Spleen (tissue), 11 donors: ENCODE measurements around the gene SPC25. TPM values are rescaled to one million over a fixed set of nuclear protein-coding genes. Genes with fewer than 3 reads are reported as not detected.

Experiments used
- DNase-seq: peaks from one replicate; pipeline ENCODE4 v3.0.0-alpha.2; 2020
- H3K27ac ChIP-seq, 8 donors: fragments of 200-600 bp; sonication (generic) in 7 of 8; 1 replicate in 4 of 8; 2 replicates in 4 of 8; pipeline versions ENCODE4 v1.5.0 to v1.8.0; 2016 to 2021; ENCODE audit warnings: inconsistent platforms in 4 of 8, mild to moderate bottlenecking in 4 of 8, moderate library complexity in 1 of 8
- H3K27me3 ChIP-seq, 7 donors: fragments of 200-600 bp; sonication (generic) in 6 of 7; replicated peaks in 1 of 7; 1 replicate in 4 of 7; 2 replicates in 3 of 7; pipeline versions ENCODE4 v1.5.0 to v1.8.0; 2016 to 2021; ENCODE audit warnings: inconsistent platforms in 3 of 7, mild to moderate bottlenecking in 1 of 7
- H3K36me3 ChIP-seq, 6 donors: fragments of 200-600 bp; sonication (generic) in 5 of 6; 1 replicate in 4 of 6; 2 replicates in 2 of 6; pipeline versions ENCODE4 v1.5.0 to v1.8.0; 2016 to 2021; ENCODE audit warnings: inconsistent platforms in 2 of 6
- H3K4me1 ChIP-seq, 6 donors: fragments of 200-600 bp; sonication (generic) in 5 of 6; 1 replicate in 3 of 6; 2 replicates in 3 of 6; pipeline versions ENCODE4 v1.5.0 to v1.8.0; 2016 to 2021; ENCODE audit warnings: inconsistent platforms in 3 of 6
- H3K4me3 ChIP-seq, 8 donors: fragments of 200-600 bp; sonication (generic) in 7 of 8; 1 replicate in 4 of 8; 2 replicates in 4 of 8; pipeline versions ENCODE4 v1.5.0 to v1.8.0; 2016 to 2021; ENCODE audit warnings: inconsistent platforms in 4 of 8, mild to moderate bottlenecking in 4 of 8, moderate library complexity in 2 of 8
- H3K9me3 ChIP-seq, 8 donors: fragments of 200-600 bp; sonication (generic) in 7 of 8; 1 replicate in 4 of 8; 2 replicates in 4 of 8; pipeline versions ENCODE4 v1.5.0 to v1.8.0; 2016 to 2021; ENCODE audit warnings: inconsistent platforms in 4 of 8
- POLR2A ChIP-seq, 3 donors: fragments of 450-650 bp; IDR thresholded peaks; one replicate each; pipeline ENCODE4 v1.5.1; 2017; ENCODE audit warnings: antibody characterized with exemption in 3 of 3, mild to moderate bottlenecking in 1 of 3
- POLR2AphosphoS5 ChIP-seq, 3 donors: sonication (generic); formaldehyde crosslinking; IDR thresholded peaks; one replicate each; pipeline ENCODE4 v1.5.1; 2017; ENCODE audit warnings: antibody characterized with exemption in 3 of 3
- WGBS, 5 donors: extraction: QIAGEN DNeasy Blood & Tissue Kit in 3 of 5; methylation state at CpG; one replicate each; pipeline versions ENCODE4 v1.1.5 to v1.1.7; 2013 to 2018; 5-methylcytosine and 5-hydroxymethylcytosine counted together
- intact Hi-C: fragments of 100-400 bp; cut with DNase I; formaldehyde crosslinking; loops from one replicate; pipeline ENCODE4 v1.15.0; 2023; ENCODE audit warnings: low total_unique reads
- polyA plus RNA-seq, 3 donors: library from polyadenylated mRNA; stranded (reverse); fragments of 200-250 nt; gene quantifications; one replicate each; pipeline ENCODE4 v1.2.1, GENCODE V29; 2013
- total RNA-seq, 7 donors: library from RNA; depleted of rRNA in 3 of 7; stranded (reverse); fragments of >200 nt in 3 of 7; fragmentation: NEBNext Ultra II Directional in 4 of 7; extraction: Animal tissue kit (Norgen Biotek cat#: 25700) in 4 of 7; gene quantifications; one replicate each; pipeline versions ENCODE4 v1.1.0 to v1.2.1, GENCODE V29; 2016 to 2021
- TF ChIP-seq, protein P1 (sequence below), 11 experiments: fragments of 200-600 bp in 7 of 11; fragments of 450-650 bp in 4 of 11; sonication (generic) in 4 of 11; IDR thresholded peaks in 8 of 11; conservative IDR thresholded peaks in 3 of 11; 1 replicate in 7 of 11; 2 replicates in 4 of 11; pipeline versions ENCODE4 v1.4.0 to v1.8.0; 2016 to 2021; ENCODE audit warnings: antibody characterized with exemption in 11 of 11, inconsistent platforms in 4 of 11, mild to moderate bottlenecking in 1 of 11
- donor health status: healthy with polysubstance abuse.
- donor health status: DM: no; HTN: no; CAD: no; lungs with moderate emphysema.
- donor health status: DM: no; HTN: no; CAD: no.
- donor health status: Bipolar disorder and iron deficiency.
- donor health status: healthy.
- donor health status: DM: no; HTN: no; CAD: no.
- donor health status: DM: yes; HTN: yes; CAD: no.

The SPC25 gene
- total and polyA plus RNA-seq, 10 donors, result 0.25 to 4.2 (median 2.1) TPM; not detected in 1

DNA sequence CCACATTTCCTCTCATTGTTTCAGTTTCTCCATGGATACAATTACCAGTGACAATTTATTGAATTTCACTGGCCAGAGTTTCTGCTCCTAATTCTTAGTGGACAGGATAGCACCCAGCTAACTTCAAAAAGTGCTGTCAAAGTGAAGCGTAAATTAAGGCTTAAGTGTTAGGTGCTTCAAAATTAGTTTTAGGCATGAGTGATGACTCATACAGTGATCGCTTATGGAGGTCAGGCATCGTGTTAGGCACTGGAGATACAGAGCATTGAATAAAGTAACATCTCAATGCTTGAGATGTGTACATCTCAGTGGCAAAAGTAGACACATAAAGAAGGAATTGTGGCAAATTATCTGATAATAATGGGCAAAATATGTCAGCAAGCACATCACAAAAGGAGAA, 47.0 kb downstream of the SPC25 start:
- Histone ChIP-seq H3K27ac (no peak overlapping the region), H3K36me3 (no peaks in the 10 kb centered on the region), H3K4me3 (no peak overlapping the region), H3K9me3 (no peaks in the 10 kb centered on the region), H3K4me1 (no peaks in the 10 kb centered on the region), H3K27me3 (no peaks in the 10 kb centered on the region)
- WGBS, 5 donors, result 87 to 92% (median 90%) methylated on average over 3 of the region's 3 CpGs
- intact Hi-C loops, result no loop called here
- TF ChIP-seq, protein P1, sequence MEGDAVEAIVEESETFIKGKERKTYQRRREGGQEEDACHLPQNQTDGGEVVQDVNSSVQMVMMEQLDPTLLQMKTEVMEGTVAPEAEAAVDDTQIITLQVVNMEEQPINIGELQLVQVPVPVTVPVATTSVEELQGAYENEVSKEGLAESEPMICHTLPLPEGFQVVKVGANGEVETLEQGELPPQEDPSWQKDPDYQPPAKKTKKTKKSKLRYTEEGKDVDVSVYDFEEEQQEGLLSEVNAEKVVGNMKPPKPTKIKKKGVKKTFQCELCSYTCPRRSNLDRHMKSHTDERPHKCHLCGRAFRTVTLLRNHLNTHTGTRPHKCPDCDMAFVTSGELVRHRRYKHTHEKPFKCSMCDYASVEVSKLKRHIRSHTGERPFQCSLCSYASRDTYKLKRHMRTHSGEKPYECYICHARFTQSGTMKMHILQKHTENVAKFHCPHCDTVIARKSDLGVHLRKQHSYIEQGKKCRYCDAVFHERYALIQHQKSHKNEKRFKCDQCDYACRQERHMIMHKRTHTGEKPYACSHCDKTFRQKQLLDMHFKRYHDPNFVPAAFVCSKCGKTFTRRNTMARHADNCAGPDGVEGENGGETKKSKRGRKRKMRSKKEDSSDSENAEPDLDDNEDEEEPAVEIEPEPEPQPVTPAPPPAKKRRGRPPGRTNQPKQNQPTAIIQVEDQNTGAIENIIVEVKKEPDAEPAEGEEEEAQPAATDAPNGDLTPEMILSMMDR (IDR thresholded peaks at IDR 0.05 in 8 of 11, conservative IDR thresholded peaks at IDR 0.05 in 3 of 11), result no peak
- TF ChIP-seq POLR2A (IDR thresholded peaks at IDR 0.05) (no peak), POLR2AphosphoS5 (IDR thresholded peaks at IDR 0.05) (no peak)
- DNase-seq, result no peak

DNA sequence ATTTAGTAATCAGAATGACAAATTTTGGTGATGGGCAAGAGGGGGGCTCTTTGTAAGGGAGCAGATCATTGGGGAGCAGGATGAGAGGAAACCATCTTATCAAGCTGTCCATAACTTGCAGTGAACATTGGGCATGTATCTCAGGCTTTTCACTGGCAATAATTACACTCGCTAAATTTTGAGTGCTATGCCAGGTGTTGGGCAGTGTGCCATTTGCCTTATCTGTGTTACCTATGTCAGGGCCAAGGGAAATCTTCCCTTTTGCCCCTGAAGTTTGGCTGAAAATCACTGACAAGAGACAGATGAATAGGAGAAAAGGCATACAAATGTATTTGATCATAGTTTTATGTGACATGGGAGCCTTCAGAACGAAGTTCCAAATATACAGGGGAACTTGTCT, 48.8 kb downstream of the SPC25 start:
- 73 to 88% (median 80%) methylated on average over 2 of the region's 2 CpGs for WGBS, 5 donors
- H3K27me3 ChIP-seq, result no peaks in the 10 kb centered on the region
- TF ChIP-seq, protein P1 (IDR thresholded peaks at IDR 0.05 in 8 of 11, conservative IDR thresholded peaks at IDR 0.05 in 3 of 11), result no peak
- TF ChIP-seq POLR2A (IDR thresholded peaks at IDR 0.05) (no peak), POLR2AphosphoS5 (IDR thresholded peaks at IDR 0.05) (no peak)

DNA sequence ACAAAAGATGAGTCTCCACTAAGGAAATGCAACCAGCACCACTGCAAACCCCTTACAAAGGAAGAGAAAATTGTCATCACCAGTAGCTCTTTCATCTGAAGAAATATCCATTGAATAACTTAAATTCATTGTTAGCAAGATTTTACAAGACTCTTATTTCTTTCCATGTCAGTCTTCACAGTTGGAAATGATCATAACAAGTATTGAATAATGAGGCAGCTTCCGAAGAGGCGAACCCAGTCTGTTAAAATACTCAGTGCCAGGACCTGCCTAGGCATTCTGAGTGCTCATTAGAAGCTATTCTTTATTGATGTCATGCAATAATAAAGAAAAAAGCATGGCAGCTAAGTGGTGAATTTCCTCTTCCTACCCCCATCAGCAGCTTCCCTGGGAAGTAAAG, 54.3 kb downstream of the SPC25 start:
- no peak for DNase-seq
- Histone ChIP-seq H3K36me3 (peaks cover 0 to 7% (median 0%) of the 10 kb centered on the region in 6 donors), H3K27ac (no peak overlapping the region), H3K9me3 (peaks cover 0 to 6% (median 4%) of the 10 kb centered on the region in 8 donors), H3K4me3 (no peak overlapping the region), H3K27me3 (no peaks in the 10 kb centered on the region), H3K4me1 (no peaks in the 10 kb centered on the region)
- TF ChIP-seq POLR2AphosphoS5 (IDR thresholded peaks at IDR 0.05) (no peak), POLR2A (IDR thresholded peaks at IDR 0.05) (no peak)
- TF ChIP-seq, protein P1 (IDR thresholded peaks at IDR 0.05 in 8 of 11, conservative IDR thresholded peaks at IDR 0.05 in 3 of 11), result no peak
- 93 to 98% (median 97%) methylated on average over 2 of the region's 2 CpGs for WGBS, 5 donors
- intact Hi-C loops, result no loop called here

More for the DNA sequence above, 48.8 kb downstream of the SPC25 start:
- Histone ChIP-seq H3K4me1 (no peaks in the 10 kb centered on the region), H3K4me3 (no peak overlapping the region), H3K27ac (no peak overlapping the region), H3K36me3 (no peaks in the 10 kb centered on the region), H3K9me3 (no peaks in the 10 kb centered on the region)
- intact Hi-C loops, result no loop called here
- no peak for DNase-seq

DNA sequence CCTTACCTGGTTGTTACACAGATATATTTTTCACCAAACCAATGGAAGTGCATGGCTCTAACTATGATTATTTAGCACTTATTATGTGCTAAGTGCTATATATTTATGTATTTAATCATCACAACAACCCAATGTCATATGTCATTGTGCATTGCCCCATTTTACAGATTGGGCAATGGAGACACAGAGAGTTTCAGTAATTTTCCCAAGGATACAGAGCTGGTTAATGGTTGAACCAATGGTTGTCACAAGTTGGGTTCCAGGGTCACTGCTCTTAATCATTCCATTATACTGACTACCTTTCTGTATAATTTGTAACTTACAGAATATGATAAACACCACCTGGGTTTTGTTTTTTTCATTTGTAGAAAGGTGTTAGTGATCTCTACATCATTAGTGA, 58.6 kb downstream of the SPC25 start:
- no peak overlapping the region for H3K4me3 ChIP-seq
- H3K4me1 ChIP-seq, result no peaks in the 10 kb centered on the region
- TF ChIP-seq, protein P1 (IDR thresholded peaks at IDR 0.05 in 8 of 11, conservative IDR thresholded peaks at IDR 0.05 in 3 of 11), result no peak
- no peak for TF ChIP-seq POLR2A (IDR thresholded peaks at IDR 0.05)
- TF ChIP-seq POLR2AphosphoS5 (IDR thresholded peaks at IDR 0.05), result no peak
- DNase-seq, result no peak
- intact Hi-C loops, result no loop called here
- no peak overlapping the region for H3K27ac ChIP-seq
- peaks cover 0 to 11% (median 0%) of the 10 kb centered on the region in 6 donors for H3K36me3 ChIP-seq
- no peaks in the 10 kb centered on the region for H3K27me3 ChIP-seq
- peaks cover 0 to 10% (median 6%) of the 10 kb centered on the region in 8 donors for H3K9me3 ChIP-seq
